Loucy (cell line): ENCODE data around the gene TMED6.

ENCODE experiments used
- CTCF ChIP-seq: fragments of 200-600 bp; sonication (generic); conservative IDR thresholded peaks from 2 replicates; pipeline ENCODE4 v1.5.1; 2014; ENCODE audit warnings: mild to moderate bottlenecking, antibody characterized with exemption, low read length
- EZH2phosphoT487 ChIP-seq: fragments of 200-600 bp; IDR thresholded peaks from 2 replicates; pipeline ENCODE4 v1.6.1; 2018; ENCODE audit warnings: antibody characterized with exemption, mild to moderate bottlenecking, moderate library complexity, borderline replicate concordance

DNA sequence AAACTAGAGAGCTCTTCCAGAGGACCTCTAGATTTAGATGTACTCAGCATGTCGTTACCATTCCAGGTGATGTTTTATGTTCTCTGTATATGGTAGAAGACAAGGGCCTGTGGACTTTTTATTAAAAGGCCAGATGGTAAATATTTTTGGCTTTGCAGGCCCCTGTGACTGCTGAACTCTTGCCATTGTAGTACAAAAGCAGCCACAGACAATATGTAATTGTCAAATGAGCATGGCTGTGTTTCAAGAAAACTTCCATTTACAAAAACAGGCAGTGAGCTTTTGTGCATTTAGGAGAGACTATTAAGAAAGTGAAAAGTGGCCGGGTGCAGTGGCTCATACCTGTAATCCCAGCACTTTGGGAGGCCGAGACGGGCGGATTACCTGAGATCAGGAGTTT lies 7.4 kb downstream of the TMED6 start:
- TF ChIP-seq CTCF = no peak
- TF ChIP-seq EZH2phosphoT487 = no peak
